GM19240 (cell line): Measurements from ENCODE around the gene BMERB1.
"Not testable (repeated sequence)": the region's sequence is repeated elsewhere in the genome, so short reads cannot be mapped to it uniquely, and the experiment has no call there.

Experiments
- DNase-seq: peaks from one replicate; pipeline ENCODE4 v3.0.0; 2011; ENCODE audit warnings: low spot score; ENCODE audit not compliant: insufficient read length

Gene BMERB1

DNA sequence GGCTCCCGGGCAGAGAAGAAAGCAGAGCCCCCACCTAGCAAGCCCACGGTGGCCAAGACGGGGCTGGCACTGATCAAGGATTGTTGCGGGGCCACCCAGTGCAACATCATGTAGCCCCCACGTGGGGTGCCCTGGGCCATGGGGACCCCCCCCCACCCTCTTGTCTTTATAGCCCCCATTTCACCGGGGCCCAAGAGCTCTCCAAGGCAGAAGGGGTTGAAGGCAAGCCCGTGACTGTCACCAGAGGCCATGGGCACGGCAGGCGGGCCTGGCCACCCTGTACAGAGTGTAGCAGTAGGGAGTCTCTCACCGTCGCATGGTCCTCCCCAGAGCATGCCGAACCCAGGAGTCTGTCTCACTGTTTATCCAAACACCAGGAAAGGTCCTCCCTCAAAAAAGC is 152.3 kb downstream of the BMERB1 start:
- DNase-seq = no peak

DNA sequence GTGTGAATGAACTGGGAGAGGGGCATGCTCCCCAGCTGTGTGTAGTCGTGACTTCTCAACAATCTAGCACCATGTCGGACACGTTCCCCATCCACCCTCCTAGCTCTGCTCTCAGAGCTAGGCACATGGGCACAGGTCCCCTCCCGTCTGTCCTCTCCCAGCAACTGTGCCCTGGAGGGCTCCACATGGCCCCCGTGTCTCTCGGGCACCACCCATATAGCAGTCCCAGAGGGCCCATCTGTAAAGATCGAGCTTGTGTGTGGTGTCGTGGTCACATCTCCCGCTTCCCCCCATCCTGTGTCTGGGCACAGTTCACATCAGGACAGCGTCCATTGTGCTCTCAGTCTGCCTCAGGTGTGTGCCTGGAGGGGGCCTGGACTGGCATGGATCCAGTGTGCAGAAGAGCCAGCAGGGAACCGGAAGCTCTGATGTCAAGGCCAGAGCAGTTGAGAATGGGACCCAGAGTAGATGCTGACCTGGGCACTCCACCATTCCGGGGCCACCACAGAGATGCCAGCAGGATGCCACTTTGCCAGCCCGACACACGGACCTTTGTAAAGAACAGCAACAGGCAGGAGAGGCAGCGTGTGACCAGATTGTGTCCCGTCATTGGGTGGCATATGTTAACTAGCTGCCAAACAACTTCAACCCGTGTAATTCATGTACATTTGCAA is 152.9 kb downstream of the BMERB1 start:
- no peak for DNase-seq

GRCh38 chr16:15592324-15592723 is 157.9 kb downstream of the BMERB1 start:
- DNase-seq = no peak

DNA sequence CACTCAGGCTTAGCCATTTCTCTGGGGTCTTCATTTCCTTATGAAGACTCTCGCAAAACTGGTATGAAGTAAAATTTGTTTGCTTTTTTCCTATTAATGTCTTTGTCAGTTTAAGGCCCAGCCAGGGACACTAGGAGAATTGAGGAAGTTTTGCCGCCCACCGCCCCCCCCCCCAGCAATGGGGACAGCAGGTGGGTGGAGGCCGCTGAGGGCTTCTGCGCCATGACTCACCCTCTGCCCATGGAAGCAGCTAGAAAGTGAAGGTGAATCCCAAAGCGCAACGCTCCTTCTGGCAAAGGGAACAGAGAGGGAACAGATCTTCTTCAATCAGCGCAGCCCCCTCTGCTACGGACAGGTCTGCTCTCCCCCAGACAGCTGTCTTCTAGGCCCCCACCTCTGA is 158.8 kb downstream of the BMERB1 start:
- no peak for DNase-seq

DNA sequence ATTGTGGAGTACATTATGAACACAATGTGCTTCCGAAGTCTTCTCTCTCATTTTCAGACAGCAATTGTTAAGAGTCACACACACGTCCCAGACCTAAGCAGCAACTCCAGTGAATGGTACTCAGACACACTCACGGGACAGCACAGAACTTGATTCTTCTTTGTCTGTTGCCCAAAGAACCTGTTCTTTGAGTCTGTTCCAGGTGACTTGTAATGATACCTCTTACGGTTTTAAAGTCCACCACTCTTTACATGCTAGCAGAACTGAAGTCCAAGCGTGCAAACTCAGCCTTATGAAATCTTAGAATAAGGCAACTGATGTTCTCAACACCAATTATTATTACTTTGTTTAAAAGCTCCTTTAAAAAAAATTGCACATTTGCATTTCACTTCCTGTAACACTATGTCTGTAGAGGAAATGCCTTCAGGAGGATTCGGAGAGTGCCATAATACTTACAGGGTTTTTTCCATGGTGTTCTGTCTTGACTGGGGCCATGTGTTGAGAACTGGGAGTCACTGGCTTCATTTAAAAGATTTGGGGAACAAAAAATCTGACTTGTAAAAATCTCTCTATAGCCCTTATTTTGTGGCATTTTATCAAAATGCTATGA is 160.4 kb downstream of the BMERB1 start:
- DNase-seq = no peak

DNA sequence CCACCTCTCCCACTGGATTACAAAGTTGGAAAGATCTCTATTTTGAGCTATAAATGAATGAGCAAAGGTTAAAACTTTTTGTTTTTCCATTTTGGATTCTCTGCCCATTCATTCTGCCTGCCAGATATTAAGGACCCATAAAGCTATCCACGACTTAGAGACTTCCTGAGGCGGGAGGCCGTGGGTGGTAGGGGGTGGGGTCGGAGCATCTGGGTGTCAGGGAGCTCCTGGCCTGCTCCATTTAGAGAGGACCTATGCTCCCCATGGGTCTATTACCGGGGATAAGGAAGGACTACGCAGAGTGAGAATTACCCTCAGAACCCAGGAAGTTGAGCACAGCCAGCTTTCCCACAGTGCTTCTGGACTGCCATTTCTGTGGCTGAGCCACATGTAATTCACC is 162.7 kb downstream of the BMERB1 start:
- no peak for DNase-seq

DNA sequence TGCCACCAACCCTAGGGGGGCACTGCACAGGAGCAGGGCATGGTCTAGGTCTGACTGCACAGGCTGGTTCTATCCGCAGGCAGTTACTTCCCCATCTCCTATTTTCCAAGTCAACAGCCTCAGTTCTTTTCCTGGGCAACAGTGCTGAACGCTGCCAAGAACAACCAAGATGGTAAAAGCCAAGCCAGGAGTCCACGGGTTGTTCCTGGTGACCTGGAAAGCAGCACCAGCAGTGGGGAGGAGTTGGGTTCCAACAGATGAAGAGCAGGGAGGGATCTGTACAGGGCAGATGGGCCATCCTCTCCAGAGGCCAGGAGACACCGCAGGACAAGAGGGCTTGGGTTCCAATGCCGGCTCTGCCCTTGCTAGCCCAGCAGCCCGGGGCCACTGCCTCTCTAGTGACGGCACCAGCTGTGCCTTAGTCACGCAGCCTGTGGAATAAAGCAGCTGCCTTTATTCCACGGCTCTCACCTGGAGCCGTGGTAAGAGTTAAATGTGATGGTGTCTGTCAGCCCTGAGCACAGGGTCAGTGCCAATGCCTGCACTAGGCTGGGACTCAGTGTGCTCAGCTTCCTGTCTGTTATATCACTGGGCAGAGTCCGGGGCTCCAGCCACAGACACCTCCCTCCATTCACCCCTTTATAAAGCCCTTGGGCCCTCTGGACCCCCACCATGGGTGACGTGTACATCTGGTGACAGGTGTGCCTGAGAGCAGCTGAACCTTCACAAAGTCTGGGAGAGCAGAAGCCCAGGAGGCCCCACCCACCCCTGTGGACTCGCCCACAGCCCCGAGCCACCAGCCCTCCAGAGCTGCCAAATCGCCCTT is 163.6 kb downstream of the BMERB1 start:
- DNase-seq = no peak

GRCh38 chr16:15598648-15599190 is 164.3 kb downstream of the BMERB1 start:
- DNase-seq = no peak

- no peak for DNase-seq
Measured at GRCh38 chr16:15599303-15600070, 165.1 kb downstream of the BMERB1 start.

DNA sequence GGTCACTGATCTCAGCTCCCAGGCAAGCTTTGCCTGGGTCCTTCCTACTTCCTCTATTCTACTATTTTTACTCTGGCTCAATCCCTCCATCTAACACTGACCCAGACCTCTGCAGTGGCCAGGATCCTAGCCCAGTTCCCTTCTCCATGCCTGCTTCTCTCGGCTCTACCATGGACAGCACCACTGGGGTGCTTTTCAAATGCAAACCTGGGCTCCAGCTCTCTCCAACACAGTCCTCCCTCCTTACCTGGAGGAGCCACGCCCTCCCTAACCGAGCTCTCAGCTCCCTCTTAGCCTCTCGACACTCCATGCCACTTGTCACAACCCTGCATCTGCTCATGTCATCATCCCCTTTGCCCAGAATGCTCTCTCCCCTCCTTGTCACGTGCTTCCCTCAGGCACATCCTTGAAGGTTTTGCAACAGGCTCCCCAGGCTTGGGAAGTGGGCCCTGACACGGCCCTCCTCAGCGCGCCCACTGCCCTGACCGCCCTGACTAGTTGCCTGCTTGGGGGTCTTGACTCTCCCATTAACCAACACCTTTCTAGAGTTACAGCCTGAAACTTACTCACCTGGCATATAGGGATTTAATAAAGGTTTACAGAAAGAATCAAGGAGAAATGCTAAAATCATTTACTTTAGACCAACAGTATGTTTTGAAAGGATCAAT is 167.0 kb downstream of the BMERB1 start:
- no peak for DNase-seq

- no peak for DNase-seq
Measured at GRCh38 chr16:15602285-15603044, 168.1 kb downstream of the BMERB1 start.

DNA sequence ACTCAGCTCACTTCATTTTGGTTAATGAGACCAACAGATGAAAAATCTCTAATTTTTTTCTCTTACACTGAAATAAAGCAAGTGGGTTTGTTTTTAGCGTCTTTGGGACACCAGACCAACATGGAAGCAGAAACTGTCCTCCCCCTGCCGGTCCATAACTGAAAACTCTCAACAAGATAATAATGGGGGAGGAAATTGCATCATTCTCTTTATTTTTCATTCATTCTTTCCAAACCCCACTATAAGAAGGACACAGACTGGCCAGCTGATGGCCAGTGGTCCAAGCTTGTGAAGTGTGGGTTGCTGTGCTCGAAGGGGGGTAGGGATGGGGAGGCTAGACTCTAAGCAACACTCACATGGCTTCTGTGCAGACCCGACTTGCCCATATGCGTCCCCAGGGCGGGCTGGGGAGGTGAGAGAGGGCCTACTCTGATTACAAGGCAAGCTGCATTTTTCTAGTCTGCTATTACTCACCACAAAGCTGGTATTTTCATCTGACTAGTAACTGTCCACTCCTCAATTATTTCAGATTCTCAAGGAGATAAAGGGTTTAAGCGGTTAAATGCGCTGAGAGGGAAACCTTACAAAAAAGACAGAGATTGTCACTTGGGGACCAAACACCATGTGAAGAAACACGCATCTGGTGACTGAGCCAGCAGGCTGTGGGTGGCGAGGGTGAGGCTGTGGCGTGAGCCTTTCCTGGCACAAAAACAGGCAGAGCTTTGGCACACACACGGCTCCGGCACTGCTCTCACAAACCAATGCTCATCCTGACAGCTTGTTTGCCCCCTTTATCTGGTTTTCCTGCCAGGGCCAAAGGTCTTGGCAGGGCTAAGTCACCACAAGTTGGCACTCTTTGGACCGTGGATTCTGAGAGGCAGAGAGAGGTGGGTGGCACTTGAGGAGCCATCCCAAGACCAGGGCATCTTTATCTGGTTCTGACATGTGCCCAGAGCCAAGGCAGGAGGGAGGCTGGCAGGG is 170.4 kb downstream of the BMERB1 start:
- DNase-seq = no peak

DNA sequence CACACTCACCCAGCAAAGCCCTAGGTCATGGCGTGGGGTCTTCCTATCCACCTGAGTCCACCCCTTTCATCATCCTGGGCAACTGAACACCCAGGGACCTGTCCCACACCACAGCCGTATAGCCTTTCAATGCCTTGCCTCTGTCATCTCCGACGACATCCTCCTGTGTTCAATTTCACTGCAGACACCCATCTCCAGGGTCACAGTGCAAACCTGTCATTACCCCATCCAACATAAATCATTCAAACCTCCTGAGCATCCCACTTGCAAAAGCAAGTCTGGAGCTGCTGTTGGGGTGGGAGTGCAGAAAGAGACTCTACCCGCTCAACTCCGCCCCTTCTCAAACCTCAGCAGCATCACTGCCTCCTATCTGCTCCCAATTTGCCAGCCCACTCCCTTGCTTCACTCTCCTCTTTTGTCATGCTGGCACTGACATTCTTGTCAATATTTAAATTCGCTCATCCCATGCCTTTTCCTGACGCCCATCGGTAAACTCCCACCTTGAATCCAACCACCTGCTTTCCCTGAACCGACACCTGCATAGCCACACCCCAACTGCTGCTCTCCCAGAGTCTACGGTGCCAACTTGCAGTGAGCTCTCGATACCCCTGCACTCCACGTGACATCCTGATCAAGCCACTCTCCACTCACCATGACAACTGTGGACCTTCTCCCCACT is 171.6 kb downstream of the BMERB1 start:
- DNase-seq = no peak

DNA sequence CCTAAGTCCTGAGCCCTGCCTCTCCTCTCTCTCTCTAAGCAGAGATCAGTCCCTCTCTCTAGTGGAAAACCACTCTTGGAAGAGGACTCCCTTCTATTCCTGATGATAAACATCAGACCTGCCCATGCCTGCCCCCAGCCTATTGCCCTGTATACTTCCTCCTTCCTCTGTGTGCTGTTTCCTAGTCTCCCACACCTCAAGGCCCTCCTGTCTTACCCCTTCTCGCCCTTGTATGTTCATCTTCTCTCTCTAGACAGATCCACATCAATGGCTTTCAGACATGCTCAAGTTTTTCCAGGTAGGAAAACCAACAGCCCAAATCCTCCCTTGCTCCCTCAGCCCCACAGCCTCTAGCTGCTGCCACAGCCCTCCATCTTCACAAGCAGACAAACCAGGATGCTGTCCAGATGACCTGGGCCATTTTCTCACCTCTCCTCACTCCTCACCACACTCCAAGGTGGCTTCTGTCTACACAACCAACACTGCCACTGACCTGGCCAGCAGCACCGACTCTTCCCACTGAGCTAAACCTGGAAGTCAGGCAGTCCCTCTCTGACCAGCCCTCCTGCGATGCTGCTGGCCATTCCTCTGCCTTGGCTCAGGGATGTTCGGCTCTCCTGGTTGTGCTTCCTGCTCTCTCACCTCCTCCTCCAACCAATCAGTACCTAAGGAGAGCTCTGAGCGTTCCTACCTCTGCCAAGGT is 172.3 kb downstream of the BMERB1 start:
- DNase-seq = no peak

GRCh38 chr16:15607221-15607699 is 172.9 kb downstream of the BMERB1 start:
- not testable (repeated sequence) for DNase-seq

DNA sequence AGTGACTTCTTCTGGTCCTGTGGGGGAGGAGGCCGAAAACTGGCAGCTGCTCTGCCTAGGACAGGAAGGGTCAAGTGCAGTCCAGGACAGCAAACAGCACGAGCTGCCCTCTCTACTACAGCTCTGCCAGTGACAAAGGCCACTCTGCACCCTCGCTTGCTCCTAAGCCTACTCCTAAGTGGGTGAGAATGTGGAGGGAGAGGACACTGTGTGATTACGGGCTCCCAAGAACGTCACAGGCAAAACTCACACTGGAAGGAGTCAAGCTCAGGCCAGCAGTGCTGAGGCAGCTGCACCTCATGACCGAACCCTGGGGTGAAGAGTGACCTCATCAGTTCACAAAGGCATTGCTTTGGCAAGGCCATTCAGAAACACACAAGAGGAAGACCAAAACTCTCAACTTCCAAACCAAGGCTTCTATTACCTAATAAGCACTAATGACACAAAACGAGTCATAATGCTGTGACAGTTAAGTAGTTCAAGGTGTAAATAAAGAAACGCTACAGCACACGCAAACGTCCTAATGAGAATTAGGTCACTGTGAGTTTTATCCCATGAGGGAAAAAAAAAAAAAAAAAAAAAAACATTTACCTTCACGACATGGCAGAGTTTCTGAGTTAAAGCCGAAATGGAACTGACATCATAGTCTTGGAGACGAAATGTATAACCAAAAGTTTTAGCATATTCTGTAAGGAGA is 173.5 kb downstream of the BMERB1 start:
- DNase-seq = no peak
